NCI-H226 (cell line): Measurements from ENCODE around the gene FN1.

Experiments used
- DNase-seq: peaks from one replicate; pipeline ENCODE4 v3.0.0-alpha.2; 2015

Gene FN1

GRCh38 chr2:215435870-215436704, at the start of gene FN1:
TSS of gene FN1 (minus strand) at chr2:215436068. CDS start at chr2:215435802, 266 bp downstream.
- DNase-seq, result peak; percentile 6

- no peak for DNase-seq
Observed at GRCh38 chr2:215485032-215485431, 49.2 kb upstream of the FN1 start.

- DNase-seq, result no peak
Observed at GRCh38 chr2:215484570-215484969, 48.7 kb upstream of the FN1 start.

GRCh38 chr2:215483431-215483830, 47.6 kb upstream of the FN1 start:
- no peak for DNase-seq

GRCh38 chr2:215479536-215480240, 43.8 kb upstream of the FN1 start:
- no peak for DNase-seq

GRCh38 chr2:215479121-215479520, 43.3 kb upstream of the FN1 start:
- no peak for DNase-seq

- peak; percentile 42 for DNase-seq
Observed at GRCh38 chr2:215476424-215476823, 40.6 kb upstream of the FN1 start.

GRCh38 chr2:215466097-215466909, 30.4 kb upstream of the FN1 start:
- DNase-seq, result no peak

GRCh38 chr2:215465256-215465655, 29.4 kb upstream of the FN1 start:
- DNase-seq, result peak; percentile 57

GRCh38 chr2:215461836-215462532, 26.1 kb upstream of the FN1 start:
- DNase-seq, result no peak

GRCh38 chr2:215460682-215461382, 25.0 kb upstream of the FN1 start:
- peak; percentile 77 for DNase-seq

- DNase-seq, result no peak
Observed at GRCh38 chr2:215455958-215456357, 20.1 kb upstream of the FN1 start.

- DNase-seq, result no peak
Observed at GRCh38 chr2:215454519-215455246, 18.8 kb upstream of the FN1 start.

- no peak for DNase-seq
Observed at GRCh38 chr2:215452725-215453124, 16.9 kb upstream of the FN1 start.

GRCh38 chr2:215451012-215451756, 15.3 kb upstream of the FN1 start:
- no peak for DNase-seq

GRCh38 chr2:215450188-215451011, 14.5 kb upstream of the FN1 start:
- no peak for DNase-seq

GRCh38 chr2:215447673-215448081, 11.8 kb upstream of the FN1 start:
- DNase-seq, result peak; percentile 74

- peak; percentile 13 for DNase-seq
Observed at GRCh38 chr2:215447056-215447455, 11.2 kb upstream of the FN1 start.

GRCh38 chr2:215442401-215442787, 6.5 kb upstream of the FN1 start:
- DNase-seq, result no peak
